ENCODE results near the gene RRP15.

Gene RRP15

DNA sequence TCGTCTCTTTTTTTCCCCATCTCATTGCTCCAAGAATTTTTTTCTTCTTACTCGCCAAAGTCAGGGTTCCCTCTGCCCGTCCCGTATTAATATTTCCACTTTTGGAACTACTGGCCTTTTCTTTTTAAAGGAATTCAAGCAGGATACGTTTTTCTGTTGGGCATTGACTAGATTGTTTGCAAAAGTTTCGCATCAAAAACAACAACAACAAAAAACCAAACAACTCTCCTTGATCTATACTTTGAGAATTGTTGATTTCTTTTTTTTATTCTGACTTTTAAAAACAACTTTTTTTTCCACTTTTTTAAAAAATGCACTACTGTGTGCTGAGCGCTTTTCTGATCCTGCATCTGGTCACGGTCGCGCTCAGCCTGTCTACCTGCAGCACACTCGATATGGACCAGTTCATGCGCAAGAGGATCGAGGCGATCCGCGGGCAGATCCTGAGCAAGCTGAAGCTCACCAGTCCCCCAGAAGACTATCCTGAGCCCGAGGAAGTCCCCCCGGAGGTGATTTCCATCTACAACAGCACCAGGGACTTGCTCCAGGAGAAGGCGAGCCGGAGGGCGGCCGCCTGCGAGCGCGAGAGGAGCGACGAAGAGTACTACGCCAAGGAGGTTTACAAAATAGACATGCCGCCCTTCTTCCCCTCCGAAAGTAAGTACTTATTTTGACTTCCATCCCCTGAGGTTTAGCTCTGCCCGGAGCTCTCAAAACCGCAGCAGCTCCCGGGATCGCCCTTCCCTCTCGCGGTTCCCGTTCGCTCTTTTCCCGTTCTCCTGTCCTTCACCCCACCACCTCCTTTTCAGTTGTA lies 61.5 kb downstream of the RRP15 start:
- TF ChIP-seq, protein P1, sequence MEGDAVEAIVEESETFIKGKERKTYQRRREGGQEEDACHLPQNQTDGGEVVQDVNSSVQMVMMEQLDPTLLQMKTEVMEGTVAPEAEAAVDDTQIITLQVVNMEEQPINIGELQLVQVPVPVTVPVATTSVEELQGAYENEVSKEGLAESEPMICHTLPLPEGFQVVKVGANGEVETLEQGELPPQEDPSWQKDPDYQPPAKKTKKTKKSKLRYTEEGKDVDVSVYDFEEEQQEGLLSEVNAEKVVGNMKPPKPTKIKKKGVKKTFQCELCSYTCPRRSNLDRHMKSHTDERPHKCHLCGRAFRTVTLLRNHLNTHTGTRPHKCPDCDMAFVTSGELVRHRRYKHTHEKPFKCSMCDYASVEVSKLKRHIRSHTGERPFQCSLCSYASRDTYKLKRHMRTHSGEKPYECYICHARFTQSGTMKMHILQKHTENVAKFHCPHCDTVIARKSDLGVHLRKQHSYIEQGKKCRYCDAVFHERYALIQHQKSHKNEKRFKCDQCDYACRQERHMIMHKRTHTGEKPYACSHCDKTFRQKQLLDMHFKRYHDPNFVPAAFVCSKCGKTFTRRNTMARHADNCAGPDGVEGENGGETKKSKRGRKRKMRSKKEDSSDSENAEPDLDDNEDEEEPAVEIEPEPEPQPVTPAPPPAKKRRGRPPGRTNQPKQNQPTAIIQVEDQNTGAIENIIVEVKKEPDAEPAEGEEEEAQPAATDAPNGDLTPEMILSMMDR (IDR thresholded peaks at IDR 0.05; ENCODE audit: low read depth, low read length), result no peak
- peak overlapping the region; percentile 69 for H3K4me3 ChIP-seq (ENCODE audit: low read depth, low read length)

DNA sequence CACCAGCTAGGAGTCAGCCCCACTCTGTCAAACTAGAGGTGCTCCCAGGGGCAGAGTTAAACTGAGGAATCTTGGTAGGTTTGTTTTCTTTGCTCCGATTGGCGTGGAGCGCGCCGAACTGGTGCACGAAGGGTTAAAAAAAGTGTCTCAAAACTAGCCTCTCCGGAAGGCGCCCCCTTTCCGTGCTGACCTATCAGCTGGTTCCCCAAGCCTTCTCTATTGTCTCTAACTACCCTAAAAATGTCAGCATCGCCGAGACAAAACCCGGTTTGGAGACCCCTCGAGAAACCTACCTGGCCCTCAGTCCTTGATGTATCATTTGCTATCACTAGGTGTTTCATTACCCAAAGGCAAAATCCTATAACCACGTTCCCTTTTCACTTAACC lies 62.2 kb downstream of the RRP15 start:
- TF ChIP-seq, protein P1 (IDR thresholded peaks at IDR 0.05; ENCODE audit: low read depth, low read length), result no peak
- H3K4me3 ChIP-seq (ENCODE audit: low read depth, low read length), result peak overlapping the region; percentile 69

DNA sequence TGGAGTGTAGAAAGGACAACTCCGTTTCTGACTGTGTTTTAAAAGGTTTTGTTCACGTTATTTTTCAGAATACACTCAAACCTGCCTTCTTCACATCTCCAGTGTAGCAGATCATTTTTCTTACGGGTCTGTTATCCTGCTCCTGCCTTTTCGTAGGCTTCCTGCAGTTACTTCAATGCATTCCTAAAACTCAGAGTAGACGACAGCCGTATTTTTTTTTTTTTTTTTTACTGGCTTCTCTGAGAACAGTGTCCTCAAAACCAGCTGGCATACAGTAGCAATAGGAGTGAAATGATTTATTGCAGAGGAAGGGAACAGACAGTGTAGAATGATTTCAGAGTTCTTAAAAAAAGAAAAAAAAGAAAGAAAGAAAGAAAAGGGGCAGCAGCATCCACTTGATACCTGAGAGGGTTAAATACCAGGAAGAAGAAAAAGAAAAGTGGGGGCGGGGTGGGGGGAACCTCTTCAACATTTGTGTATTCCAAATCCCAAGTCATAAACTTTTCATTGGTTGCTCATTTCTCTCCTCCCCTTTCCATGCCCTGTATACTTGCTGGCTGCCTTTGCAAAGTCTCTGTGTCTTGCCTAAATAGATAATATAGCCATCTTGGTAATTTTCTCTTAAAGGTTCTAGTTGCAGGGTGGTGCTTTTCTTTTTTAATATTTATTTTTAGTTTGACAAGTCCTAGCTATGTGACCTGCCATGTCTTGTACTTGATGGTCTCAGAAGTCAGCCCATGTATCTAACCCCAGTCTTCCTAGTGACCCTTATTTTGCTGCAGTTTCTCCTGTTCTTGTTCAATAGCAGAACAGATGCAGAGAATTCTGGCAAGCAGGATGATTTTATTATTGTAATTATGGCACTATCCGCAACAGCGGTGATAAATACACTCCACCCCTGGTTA lies 62.9 kb downstream of the RRP15 start:
- peak overlapping the region; percentile 69 for H3K4me3 ChIP-seq (ENCODE audit: low read depth, low read length)

DNA sequence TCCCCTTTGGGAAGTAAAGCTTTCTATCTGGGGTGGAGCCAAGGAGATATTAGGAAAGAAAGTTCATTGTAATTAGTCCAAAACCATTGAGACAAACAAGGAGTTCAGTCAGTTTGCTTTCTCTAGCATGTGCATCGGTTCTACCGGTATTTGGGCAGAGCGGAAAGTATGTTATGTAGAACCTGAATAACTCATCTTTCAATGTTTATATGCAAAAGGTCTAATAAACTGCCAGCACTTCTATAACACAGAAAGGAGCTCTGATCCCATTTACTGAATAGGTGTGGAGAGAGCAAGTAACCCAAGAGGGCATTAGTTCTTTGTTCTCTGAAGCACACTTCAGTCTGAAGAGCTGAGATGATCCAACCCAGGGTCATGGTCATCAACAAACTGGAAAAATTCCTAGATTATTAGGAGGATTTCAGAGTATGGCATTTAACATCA lies 63.6 kb downstream of the RRP15 start:
- peak overlapping the region; percentile 69 for H3K4me3 ChIP-seq (ENCODE audit: low read depth, low read length)
- TF ChIP-seq, protein P1 (IDR thresholded peaks at IDR 0.05; ENCODE audit: low read depth, low read length), result no peak

More for the DNA sequence above, 62.9 kb downstream of the RRP15 start:
- TF ChIP-seq, protein P1 (IDR thresholded peaks at IDR 0.05; ENCODE audit: low read depth, low read length), result no peak

DNA sequence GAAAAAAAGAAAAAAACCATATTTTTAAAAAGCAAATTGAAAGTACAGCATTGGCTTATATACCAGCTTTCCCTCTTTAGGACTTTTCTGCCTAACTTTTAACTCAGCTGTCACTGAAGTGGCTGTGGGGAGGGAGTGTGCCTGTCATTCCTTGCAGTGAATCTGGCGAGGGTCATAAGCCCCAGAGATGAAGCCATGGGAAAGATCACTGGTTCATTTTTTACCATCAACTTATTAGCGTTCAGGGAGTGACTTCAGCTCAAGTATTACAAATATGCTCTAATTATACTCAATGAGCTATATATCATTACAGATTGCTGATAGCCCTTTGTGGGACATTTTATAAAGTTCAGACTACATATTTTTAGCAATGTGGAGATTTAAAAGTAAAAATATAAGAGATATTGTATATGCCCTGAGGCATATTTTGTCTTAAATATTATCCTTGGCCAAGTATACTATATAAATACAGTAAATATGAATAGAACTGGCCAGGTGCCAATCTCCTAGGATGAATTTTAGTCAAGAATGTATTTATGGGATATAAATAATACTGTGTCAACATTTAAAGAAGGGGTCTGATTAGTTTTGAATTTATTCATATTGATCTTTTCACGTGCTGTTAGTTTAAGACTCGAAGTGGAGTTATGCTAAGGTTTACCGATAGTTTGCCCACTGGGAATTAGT lies 64.4 kb downstream of the RRP15 start:
- TF ChIP-seq, protein P1 (IDR thresholded peaks at IDR 0.05; ENCODE audit: low read depth, low read length), result no peak
- peak overlapping the region; percentile 69 for H3K4me3 ChIP-seq (ENCODE audit: low read depth, low read length)

DNA sequence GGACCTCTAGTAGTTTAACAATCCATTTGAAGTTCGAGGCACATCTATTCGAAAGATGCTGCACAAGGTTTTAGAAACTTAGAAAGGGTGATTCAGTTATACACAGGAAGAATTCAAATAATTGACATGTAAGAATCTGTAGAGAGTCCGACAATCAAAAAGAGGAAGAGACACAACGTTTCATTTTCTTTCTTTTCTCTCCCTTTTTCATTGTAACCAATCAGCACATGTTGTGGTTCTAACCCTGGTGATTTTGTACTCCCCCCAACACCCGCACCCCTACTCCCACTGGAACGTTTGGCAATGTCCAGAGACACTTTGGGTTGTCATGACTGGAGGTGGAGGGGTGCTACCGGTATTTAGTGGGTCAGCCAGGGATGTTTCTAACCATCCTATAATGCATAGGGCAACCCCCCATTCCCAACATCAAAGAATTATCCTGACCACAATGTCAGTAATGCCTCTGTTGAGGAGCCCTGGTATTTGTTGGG lies 65.0 kb downstream of the RRP15 start:
- peak overlapping the region; percentile 69 for H3K4me3 ChIP-seq (ENCODE audit: low read depth, low read length)

More for the DNA sequence above, 65.0 kb downstream of the RRP15 start:
- TF ChIP-seq, protein P1 (IDR thresholded peaks at IDR 0.05; ENCODE audit: low read depth, low read length), result no peak
